ENCODE results near the gene ZCCHC17.

The ZCCHC17 gene

GRCh38 chr1:31308036-31308435 is 11.2 kb downstream of the ZCCHC17 start:
- no peak for DNase-seq

GRCh38 chr1:31310198-31310597 is 13.4 kb downstream of the ZCCHC17 start:
- no peak for DNase-seq

GRCh38 chr1:31315902-31316301 is 19.1 kb downstream of the ZCCHC17 start:
- DNase-seq, result no peak

- no peak for DNase-seq
Observed at GRCh38 chr1:31318146-31318545, 21.3 kb downstream of the ZCCHC17 start.

DNA sequence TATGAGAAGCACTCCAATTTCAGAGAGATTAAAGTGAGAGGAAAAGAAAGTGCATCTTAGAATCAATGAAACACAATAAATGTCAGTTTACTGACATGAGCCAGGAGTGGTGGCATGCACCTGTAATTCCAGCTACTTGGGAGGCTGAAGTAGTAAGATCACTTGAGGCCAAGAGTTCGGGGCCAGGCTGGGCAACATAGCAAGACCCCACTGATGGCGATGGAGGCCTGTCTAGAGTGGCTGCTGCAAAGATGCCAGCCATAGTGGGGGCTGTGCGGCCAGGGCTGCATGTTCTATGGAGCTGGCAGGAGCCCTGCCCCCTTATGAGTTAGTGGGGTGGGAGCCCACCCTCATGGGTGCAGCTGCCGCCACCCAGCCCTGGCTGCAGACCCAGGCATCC is 27.3 kb downstream of the ZCCHC17 start:
- no peak for DNase-seq

DNA sequence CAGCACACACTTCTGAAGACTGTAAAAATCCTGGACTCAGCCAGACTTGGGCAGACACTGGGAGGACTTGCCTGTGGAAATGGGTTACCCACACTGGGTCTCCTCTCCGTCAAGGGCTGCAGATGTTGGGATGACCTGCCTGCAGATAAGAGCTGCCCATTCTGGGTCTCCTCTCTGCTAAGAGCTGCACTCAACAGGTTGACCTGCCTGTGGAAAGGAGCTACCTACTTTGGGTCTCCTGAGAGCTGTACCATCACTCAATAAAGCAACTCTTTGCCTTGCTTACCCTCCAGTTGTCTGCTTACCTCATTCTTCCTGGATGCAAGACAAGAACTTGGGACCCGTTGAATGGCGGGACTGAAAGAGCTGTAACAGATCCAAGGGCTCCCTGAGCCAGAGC is 28.2 kb downstream of the ZCCHC17 start:
- no peak for DNase-seq

DNA sequence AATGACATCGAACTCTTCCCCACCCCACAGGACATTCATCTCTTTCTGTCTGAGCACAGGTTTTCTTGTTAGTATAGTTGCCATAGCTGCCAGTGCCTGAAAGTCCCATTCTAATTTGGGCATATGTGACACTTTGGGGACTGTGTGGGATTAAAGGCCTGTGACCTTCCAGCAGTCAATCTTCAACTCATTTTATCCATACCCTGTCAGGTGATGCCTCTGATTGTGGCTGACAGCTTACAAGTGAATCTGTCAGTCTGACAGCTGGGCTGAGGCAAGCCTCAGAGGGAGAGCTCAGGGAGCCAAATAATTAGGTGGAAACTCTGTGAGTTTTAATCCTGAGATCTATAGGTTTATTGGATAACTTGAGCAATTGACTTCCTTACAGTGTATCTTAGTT is 29.6 kb downstream of the ZCCHC17 start:
- no peak for DNase-seq

- DNase-seq, result no peak
Observed at GRCh38 chr1:31327381-31327780, 30.5 kb downstream of the ZCCHC17 start.

GRCh38 chr1:31335007-31335406 is 38.2 kb downstream of the ZCCHC17 start:
- DNase-seq, result no peak

DNA sequence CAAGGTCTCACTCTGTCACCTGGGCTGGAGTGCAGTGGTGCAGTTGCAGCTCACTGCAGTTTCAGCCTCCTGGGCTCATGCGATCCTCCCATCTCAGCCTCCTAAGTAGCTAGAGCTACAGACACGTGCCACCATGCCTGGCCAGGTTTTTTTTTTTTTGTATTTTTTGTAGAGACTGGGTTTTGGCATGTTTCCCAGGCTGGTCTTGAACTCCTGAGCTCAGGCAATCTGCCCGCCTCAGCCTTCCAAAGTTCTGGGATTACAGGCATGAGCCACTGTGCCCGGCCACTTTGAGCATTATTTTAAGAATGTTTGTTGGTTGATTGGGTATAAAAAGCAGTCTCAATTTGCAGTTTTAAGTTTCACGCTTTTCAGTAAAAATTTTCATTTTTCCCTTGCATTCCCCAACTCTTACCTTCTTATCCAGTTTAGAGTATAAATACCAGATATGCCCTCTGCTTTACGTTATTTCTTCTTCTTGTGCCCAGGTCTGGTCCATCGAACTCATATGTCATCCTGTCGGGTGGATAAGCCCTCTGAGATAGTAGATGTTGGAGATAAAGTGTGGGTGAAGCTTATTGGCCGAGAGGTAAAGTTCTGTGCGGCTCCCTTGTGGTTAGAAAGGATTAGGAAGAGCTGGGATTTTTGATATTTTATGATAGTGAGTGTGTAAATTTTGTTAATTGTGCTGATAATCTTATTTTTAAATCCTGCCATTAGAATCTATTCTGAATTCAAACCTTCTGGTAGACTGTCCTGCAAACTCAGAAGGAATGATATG is 40.0 kb downstream of the ZCCHC17 start:
- no peak for DNase-seq

GRCh38 chr1:31344503-31344902 is 47.7 kb downstream of the ZCCHC17 start:
- no peak for DNase-seq

GRCh38 chr1:31345635-31346034 is 48.8 kb downstream of the ZCCHC17 start:
- DNase-seq, result no peak

- no peak for DNase-seq
Observed at GRCh38 chr1:31346785-31347184, 50.0 kb downstream of the ZCCHC17 start.

DNA sequence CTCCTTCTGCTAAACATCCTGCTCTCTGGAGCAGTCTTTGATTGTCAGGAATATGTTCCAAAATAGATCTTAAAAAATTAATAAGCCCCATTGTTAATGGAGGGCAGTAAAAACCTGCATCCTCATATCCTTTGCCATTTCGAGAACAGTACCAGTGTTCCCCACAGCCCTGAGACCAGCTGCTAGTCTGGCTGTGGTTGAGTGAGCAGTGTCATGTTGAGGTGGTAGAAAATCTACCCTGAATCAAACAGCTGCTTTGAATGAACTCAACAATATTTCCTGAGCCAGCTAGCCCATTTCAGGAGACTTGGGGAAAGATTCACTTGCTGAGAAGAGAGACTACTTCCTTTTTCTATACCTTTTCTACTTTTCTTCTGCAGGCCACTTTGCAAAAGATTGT is 51.6 kb downstream of the ZCCHC17 start:
- DNase-seq, result no peak

DNA sequence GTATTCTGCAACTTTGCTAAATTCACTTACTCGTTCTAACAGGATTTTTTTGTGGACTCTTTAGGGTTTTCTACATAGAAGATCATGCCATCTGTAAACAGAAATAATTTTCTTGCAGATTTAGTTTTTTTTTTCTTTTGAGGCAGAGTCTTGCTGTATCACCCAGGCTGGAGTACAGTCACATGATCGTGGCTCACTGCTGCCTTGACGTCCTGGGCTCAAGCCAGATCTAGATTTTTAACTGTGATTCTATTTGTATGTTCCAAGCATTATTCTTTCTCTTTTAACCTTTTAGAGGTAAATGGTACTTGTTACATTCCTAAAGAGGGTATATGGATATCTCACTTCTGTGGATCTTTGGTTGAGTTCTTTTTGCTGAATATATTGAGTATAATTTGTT is 57.5 kb downstream of the ZCCHC17 start:
- DNase-seq, result no peak

GRCh38 chr1:31356427-31356826 is 59.6 kb downstream of the ZCCHC17 start:
- DNase-seq, result no peak

GRCh38 chr1:31361607-31362006 is 64.8 kb downstream of the ZCCHC17 start:
- no peak for DNase-seq

GRCh38 chr1:31362032-31362431 is 65.2 kb downstream of the ZCCHC17 start:
- no peak for DNase-seq

- no peak for DNase-seq
Observed at GRCh38 chr1:31364561-31365250, 67.9 kb downstream of the ZCCHC17 start.

DNA sequence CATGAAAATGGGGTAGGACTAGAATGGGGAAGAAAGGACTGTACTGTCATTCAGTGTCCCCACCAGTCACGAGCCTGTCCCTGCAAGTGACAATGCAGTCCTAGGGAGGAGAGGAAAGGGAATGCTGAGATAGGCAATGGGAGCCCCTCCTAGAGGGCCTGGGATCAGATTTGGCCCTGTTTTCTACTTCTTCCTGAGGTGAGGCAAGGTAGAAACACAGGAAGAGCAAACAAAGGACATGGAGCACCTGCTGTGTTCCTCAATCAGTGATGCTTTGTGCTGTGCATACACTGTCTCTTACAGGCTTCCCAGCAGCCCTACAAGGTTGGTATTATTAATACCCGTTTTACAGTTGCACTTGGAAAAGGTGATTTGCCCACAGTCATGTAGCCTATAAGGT is 70.0 kb downstream of the ZCCHC17 start:
- DNase-seq, result no peak

DNA sequence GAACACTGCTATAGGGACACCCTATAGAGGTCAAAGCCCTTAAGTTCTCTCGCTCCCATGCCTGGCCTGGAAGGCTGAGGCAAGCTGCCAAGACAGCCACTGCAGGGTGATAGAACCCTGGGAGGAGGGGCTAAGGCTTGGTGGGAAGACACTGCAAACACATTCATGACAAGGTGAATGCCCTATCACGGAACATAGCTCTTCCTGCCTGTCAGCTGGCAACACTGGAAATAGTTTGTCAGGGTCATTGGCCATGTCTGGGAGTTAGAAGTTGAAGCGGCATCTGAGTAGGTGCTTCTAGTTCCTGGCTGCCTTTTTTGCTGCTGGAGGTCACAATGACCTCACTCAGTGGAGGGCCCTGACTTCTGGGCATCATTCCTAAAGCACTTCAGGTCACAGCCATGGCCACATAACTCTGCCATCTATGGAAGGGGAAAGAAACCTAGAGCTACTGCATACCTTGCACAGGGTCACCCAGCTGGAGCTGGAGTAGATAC is 71.8 kb downstream of the ZCCHC17 start:
- DNase-seq, result no peak

GRCh38 chr1:31370021-31370420 is 73.2 kb downstream of the ZCCHC17 start:
- DNase-seq, result no peak

- DNase-seq, result no peak
Observed at GRCh38 chr1:31370565-31370964, 73.7 kb downstream of the ZCCHC17 start.

Data from GF-D8 (cell line).